Right atrium auricular region (tissue), 2 donors: ENCODE data around the gene CCDC85C. TPM values are rescaled to one million over a fixed set of nuclear protein-coding genes. Genes with fewer than 3 reads are reported as not detected.

Experiments used
- DNase-seq: peaks from one replicate; pipeline ENCODE4 v3.0.0-alpha.2; 2019; ENCODE audit warnings: low spot score
- H3K27ac ChIP-seq, 2 donors: fragments of 200-600 bp; sonication (generic); 1 replicate in 1 of 2; 2 replicates in 1 of 2; pipeline ENCODE4 v1.5.1; 2016 to 2019
- H3K27me3 ChIP-seq, 2 donors: fragments of 200-600 bp; sonication (generic); one replicate each; pipeline versions ENCODE4 v1.5.1 to v1.6.0; 2017 to 2019
- H3K36me3 ChIP-seq: fragments of 200-600 bp; sonication (generic); one replicate; pipeline ENCODE4 v1.5.1; 2016
- H3K4me1 ChIP-seq, 2 donors: fragments of 200-600 bp; sonication (generic); one replicate each; pipeline versions ENCODE4 v1.5.1 to v1.6.0; 2017 to 2019
- H3K4me3 ChIP-seq, 2 donors: fragments of 200-600 bp; sonication (generic); 1 replicate in 1 of 2; 2 replicates in 1 of 2; pipeline ENCODE4 v1.5.1; 2017 to 2019; ENCODE audit warnings: mild to moderate bottlenecking in 1 of 2, moderate library complexity in 1 of 2
- H3K9me3 ChIP-seq, 2 donors: fragments of 200-600 bp; sonication (generic); one replicate each; pipeline ENCODE4 v1.5.1; 2019
- total RNA-seq, 2 donors: library from RNA; depleted of rRNA; stranded (reverse); fragments of >200 nt; gene quantifications; one replicate each; pipeline ENCODE4 v1.1.0, GENCODE V29; 2016
- TF ChIP-seq, protein P1 (sequence below), 2 donors: fragments of 200-600 bp; sonication (generic); IDR thresholded peaks; one replicate each; pipeline ENCODE4 v1.5.1; 2019; ENCODE audit warnings: antibody characterized with exemption in 2 of 2

The CCDC85C gene
- total RNA-seq, 2 donors from 2014 or later, result 17.1 to 17.7 TPM

DNA sequence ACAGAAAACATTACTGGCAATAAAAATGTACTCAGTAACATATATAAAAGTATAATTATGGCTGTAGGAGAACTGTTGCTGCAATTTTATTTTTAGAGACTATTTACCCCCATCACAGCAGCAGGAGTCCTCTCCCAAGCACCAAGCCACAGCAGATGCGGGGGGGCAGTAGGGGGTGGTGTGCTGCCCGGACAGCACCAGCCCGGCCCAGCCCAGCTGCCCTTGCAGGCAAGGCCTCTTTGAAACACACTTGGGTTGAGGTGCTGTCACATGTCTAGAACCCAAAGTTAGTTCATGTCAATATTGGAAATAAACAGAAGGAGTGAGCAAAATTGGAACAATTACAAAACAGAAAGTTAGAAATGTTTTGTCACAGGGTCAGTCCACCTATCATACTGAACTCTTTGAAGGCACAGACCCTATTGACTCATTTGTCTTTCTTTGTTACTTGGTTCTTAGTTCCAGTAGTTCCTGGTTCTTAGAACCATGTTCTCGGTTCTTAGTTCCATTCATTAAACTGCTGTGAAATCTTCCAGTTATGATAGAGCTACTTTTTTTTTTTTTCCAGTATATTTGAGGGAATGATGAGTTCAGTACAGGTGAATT lies 100.1 kb downstream of the CCDC85C start:
- no peak overlapping the region for H3K4me3 ChIP-seq
- DNase-seq, result no peak

DNA sequence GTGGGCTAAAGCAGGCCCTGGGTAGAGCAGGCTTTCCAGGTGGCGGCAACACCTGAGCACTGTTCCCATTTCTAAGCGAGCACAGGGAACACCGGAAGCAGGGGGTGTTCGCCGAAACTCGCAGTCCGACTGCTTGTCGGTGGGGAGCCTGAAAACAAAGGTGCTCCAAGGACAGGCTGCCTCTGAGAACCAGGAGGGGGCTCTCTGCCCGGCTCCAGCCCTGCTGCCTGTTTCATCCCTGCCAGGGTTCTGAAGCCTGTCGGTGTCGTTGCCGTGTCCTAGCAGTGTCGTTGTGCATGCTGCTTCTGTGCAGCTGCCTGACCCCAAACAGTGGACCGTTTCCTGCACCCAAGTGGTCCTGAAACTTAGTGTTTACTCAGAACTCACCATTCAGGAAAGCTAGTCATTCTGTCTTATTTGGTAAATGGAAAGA lies 101.0 kb downstream of the CCDC85C start:
- TF ChIP-seq, protein P1, sequence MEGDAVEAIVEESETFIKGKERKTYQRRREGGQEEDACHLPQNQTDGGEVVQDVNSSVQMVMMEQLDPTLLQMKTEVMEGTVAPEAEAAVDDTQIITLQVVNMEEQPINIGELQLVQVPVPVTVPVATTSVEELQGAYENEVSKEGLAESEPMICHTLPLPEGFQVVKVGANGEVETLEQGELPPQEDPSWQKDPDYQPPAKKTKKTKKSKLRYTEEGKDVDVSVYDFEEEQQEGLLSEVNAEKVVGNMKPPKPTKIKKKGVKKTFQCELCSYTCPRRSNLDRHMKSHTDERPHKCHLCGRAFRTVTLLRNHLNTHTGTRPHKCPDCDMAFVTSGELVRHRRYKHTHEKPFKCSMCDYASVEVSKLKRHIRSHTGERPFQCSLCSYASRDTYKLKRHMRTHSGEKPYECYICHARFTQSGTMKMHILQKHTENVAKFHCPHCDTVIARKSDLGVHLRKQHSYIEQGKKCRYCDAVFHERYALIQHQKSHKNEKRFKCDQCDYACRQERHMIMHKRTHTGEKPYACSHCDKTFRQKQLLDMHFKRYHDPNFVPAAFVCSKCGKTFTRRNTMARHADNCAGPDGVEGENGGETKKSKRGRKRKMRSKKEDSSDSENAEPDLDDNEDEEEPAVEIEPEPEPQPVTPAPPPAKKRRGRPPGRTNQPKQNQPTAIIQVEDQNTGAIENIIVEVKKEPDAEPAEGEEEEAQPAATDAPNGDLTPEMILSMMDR (IDR thresholded peaks at IDR 0.05), result no peak
- Histone ChIP-seq H3K9me3 (no peaks in the 10 kb centered on the region), H3K36me3 (peaks cover 81% of the 10 kb centered on the region), H3K4me1 (peaks cover 0 to 9% of the 10 kb centered on the region in 2 donors), H3K4me3 (no peak overlapping the region), H3K27ac (no peak overlapping the region), H3K27me3 (no peaks in the 10 kb centered on the region)
- DNase-seq, result no peak

More for the DNA sequence above, 100.1 kb downstream of the CCDC85C start:
- Histone ChIP-seq H3K27ac (no peak overlapping the region), H3K9me3 (no peaks in the 10 kb centered on the region), H3K27me3 (no peaks in the 10 kb centered on the region), H3K36me3 (peaks cover 81% of the 10 kb centered on the region), H3K4me1 (peaks cover 0 to under 1% of the 10 kb centered on the region in 2 donors)
- TF ChIP-seq, protein P1 (IDR thresholded peaks at IDR 0.05), result no peak

DNA sequence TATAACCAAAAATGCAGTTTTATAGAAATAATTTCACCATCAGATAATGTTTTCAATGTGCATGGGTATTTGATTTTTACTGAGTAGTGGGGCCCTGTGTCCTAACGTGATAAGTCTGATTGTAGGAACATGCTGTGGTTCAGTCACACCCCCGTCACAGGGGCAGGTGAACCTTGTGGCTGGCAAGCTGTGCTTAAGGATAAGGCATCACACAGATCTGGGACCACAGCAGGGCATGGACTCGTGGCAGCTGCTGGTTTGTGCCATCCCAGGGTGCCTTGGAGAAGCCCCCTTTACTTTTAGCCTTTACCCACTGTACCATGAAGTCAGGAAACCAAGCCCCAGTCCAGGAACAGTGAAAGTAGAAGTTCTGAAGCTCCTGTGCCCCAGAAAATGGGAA lies 106.1 kb downstream of the CCDC85C start:
- Histone ChIP-seq H3K4me3 (no peak overlapping the region), H3K4me1 (peaks cover 0 to 9% of the 10 kb centered on the region in 2 donors), H3K27me3 (no peaks in the 10 kb centered on the region), H3K9me3 (no peaks in the 10 kb centered on the region), H3K27ac (no peak overlapping the region), H3K36me3 (peaks cover 81% of the 10 kb centered on the region)
- no peak for DNase-seq
- TF ChIP-seq, protein P1 (IDR thresholded peaks at IDR 0.05), result no peak

DNA sequence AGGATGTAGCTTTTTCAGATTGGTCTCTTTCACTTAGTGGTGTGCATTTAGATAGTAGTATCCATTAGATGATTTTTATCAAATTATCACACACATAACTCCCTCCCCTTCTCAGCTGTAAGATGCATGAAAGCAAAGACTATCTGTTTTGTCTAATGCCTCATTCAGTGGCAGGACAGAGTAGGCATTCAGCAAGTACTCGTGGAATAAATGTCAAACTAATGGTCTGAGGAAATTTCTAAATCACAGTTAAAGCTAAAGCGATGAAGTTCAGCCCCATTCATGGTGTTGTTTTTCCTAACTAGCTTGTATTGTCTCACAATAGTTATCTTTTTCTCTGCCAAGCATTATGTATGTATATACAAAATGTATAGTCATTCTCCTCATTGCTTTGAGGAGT lies 106.7 kb downstream of the CCDC85C start:
- no peak overlapping the region for H3K4me3 ChIP-seq

DNA sequence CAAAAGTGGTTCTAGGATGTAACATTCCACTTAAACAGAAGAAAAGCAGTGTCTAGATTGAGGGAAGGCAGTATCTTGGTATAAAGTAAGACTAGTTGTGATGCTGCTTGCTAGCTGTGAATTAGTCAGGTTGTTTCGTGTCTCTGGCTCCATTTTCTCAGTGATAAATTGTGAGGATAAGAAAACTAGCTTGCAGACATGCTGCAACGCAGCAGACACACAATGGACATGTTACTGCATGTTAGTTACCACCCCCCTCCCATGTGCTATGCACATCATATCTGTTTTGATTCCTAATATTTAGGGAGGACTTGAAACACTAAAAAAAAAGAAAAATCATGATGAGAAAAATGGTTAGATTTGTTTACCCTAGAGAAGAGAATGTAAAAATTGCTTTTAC lies 119.9 kb downstream of the CCDC85C start:
- Histone ChIP-seq H3K27me3 (no peaks in the 10 kb centered on the region), H3K36me3 (no peaks in the 10 kb centered on the region), H3K4me3 (no peak overlapping the region), H3K9me3 (no peaks in the 10 kb centered on the region), H3K4me1 (peaks cover 0 to 43% of the 10 kb centered on the region in 2 donors), H3K27ac (no peak overlapping the region)
- TF ChIP-seq, protein P1 (IDR thresholded peaks at IDR 0.05), result no peak
- no peak for DNase-seq

More for the DNA sequence above, 106.7 kb downstream of the CCDC85C start:
- TF ChIP-seq, protein P1 (IDR thresholded peaks at IDR 0.05), result no peak
- no peak for DNase-seq
- H3K27me3 ChIP-seq, result no peaks in the 10 kb centered on the region
- peaks cover 81% of the 10 kb centered on the region for H3K36me3 ChIP-seq
- no peak overlapping the region for H3K27ac ChIP-seq
- H3K4me1 ChIP-seq, result peaks cover 0 to 9% of the 10 kb centered on the region in 2 donors
- no peaks in the 10 kb centered on the region for H3K9me3 ChIP-seq

DNA sequence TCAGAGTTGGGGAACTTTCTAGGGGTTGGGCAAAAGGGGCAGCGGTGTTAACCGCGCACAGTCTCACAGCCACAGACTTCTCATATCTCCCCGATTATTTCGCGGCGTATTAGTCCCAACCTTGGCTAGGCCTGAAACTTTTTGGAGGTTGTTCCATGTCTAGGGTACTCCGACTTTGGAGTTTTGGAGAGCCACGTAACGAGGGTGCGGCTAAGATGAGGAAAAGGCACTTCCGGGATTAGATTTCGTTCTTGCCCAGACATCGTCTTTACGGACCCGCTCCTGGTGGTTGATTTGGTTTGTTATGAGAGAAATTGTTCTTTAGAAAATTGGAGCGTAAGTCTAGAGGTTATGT lies 122.3 kb downstream of the CCDC85C start:
- Histone ChIP-seq H3K36me3 (no peaks in the 10 kb centered on the region), H3K27ac (peak overlapping the region; percentile 89 to 92), H3K9me3 (no peaks in the 10 kb centered on the region), H3K27me3 (no peaks in the 10 kb centered on the region), H3K4me1 (peaks cover 0 to 53% of the 10 kb centered on the region in 2 donors), H3K4me3 (peak overlapping the region; percentile 97)
- TF ChIP-seq, protein P1 (IDR thresholded peaks at IDR 0.05), result no peak
- DNase-seq, result no peak
